A549 (cell line): ENCODE measurements around the gene UBE2H. TPM values are rescaled to one million over a fixed set of nuclear protein-coding genes. Genes with fewer than 3 reads are reported as not detected.

ENCODE experiments used
- ATAC-seq, 2 experiments: fragments of 200-7000 bp in 1 of 2; fragments of >200 bp in 1 of 2; cut with Nextera tagmentation in 1 of 2; cut with Tn5 transposase in 1 of 2; 3 replicates each; pipeline versions ENCODE4 v1.8.0 to v1.9.1; 2018 to 2020; ENCODE audit warnings: mild to moderate bottlenecking in 1 of 2, moderate library complexity in 1 of 2
- CTCF ChIA-PET: fragments of 300-600 bp; sonication (Branson Sonifier 250); formaldehyde crosslinking; extraction: SDS; loops from one replicate; lab custom pipeline; 2021; ENCODE audit warnings: antibody characterized with exemption, inconsistent platforms; lab: Yijun Ruan, JAX
- POLR2A ChIA-PET: fragments of 350-600 bp; formaldehyde crosslinking; extraction: SDS; loops from one replicate; lab custom pipeline; 2021; ENCODE audit warnings: antibody characterized with exemption, inconsistent platforms; lab: Yijun Ruan, JAX
- DNase-seq, 2 experiments: peaks; one replicate each; pipeline versions ENCODE4 v3.0.0 to v3.0.0-alpha.2; 2011 to 2016; ENCODE audit warnings: low read depth in 1 of 2, low spot score in 1 of 2
- FAIRE-seq: peaks from 2 replicates; lab custom pipeline; 2011; peaks lifted over from hg19 to GRCh38; lab: Jason Lieb, UNC
- H3K27ac ChIP-seq, 2 experiments: fragments of >200 bp; sonication (Bioruptor Twin); formaldehyde crosslinking; 3 replicates each; pipeline ENCODE4 v1.5.1; 2016 to 2017
- H3K4me1 ChIP-seq: fragments of >200 bp; sonication (Bioruptor Twin); formaldehyde crosslinking; 3 replicates; pipeline ENCODE4 v1.6.1; 2016
- H3K4me2 ChIP-seq: fragments of >200 bp; sonication (Bioruptor Twin); formaldehyde crosslinking; 3 replicates; pipeline ENCODE4 v1.6.1; 2016
- H3K4me3 ChIP-seq: fragments of >200 bp; sonication (Bioruptor Twin); formaldehyde crosslinking; 3 replicates; pipeline ENCODE4 v1.5.1; 2016
- H3K9me3 ChIP-seq: fragments of >200 bp; sonication (Bioruptor Twin); formaldehyde crosslinking; 3 replicates; pipeline ENCODE4 v1.6.1; 2016
- CBX2 ChIP-seq: fragments of 200-600 bp; sonication (generic); IDR thresholded peaks from 2 replicates; pipeline ENCODE4 v1.6.1; 2016; ENCODE audit warnings: low read depth, mild to moderate bottlenecking, borderline replicate concordance
- CBX8 ChIP-seq: fragments of 200-600 bp; sonication (generic); IDR thresholded peaks from 2 replicates; pipeline ENCODE4 v1.6.1; 2016
- CHD4 ChIP-seq: fragments of 200-600 bp; sonication (generic); IDR thresholded peaks from 2 replicates; pipeline ENCODE4 v1.6.1; 2016; ENCODE audit warnings: antibody characterized with exemption, mild to moderate bottlenecking, borderline replicate concordance
- FOSB ChIP-seq: fragments of 250-450 bp; sonication (Bioruptor Pico); IDR thresholded peaks from 2 replicates; pipeline ENCODE4 v1.5.0; 2020; ENCODE audit warnings: mild to moderate bottlenecking, moderate library complexity
- HEYL ChIP-seq: fragments of 250-450 bp; sonication (Bioruptor Pico); IDR thresholded peaks from 2 replicates; pipeline ENCODE4 v1.8.0; 2021; ENCODE audit warnings: mild to moderate bottlenecking, moderate library complexity
- HOXB5 ChIP-seq: fragments of 250-450 bp; sonication (Bioruptor Pico); IDR thresholded peaks from 2 replicates; pipeline ENCODE4 v1.5.0; 2020; ENCODE audit warnings: mild to moderate bottlenecking, moderate library complexity
- KDM5A ChIP-seq: fragments of 200-600 bp; sonication (generic); IDR thresholded peaks from 2 replicates; pipeline ENCODE4 v1.6.1; 2016; ENCODE audit warnings: antibody characterized with exemption, mild to moderate bottlenecking
- MAFK ChIP-seq: fragments of 450-650 bp; IDR thresholded peaks from 2 replicates; pipeline ENCODE4 v1.6.1; 2014; ENCODE audit not compliant: partially characterized antibody
- MYC ChIP-seq: IDR thresholded peaks from 2 replicates; pipeline ENCODE4 v1.6.1; 2012; ENCODE audit warnings: mild to moderate bottlenecking, inconsistent platforms, low read length, improper control_type of control experiment, borderline replicate concordance
- NR3C1 ChIP-seq: fragments of >200 bp; sonication (Bioruptor Twin); formaldehyde crosslinking; IDR thresholded peaks from 3 replicates; pipeline ENCODE4 v1.6.1; 2017
- POLR2A ChIP-seq: IDR thresholded peaks from 2 replicates; pipeline ENCODE4 v1.6.1; 2012; ENCODE audit warnings: mild to moderate bottlenecking, low read length
- RCOR1 ChIP-seq: fragments of 150-350 bp; IDR thresholded peaks from 2 replicates; pipeline ENCODE4 v1.6.1; 2014; ENCODE audit warnings: antibody characterized with exemption, low read length, low read depth
- ZC3H11A ChIP-seq: fragments of 450-650 bp; IDR thresholded peaks from 2 replicates; pipeline ENCODE4 v1.6.1; 2014; ENCODE audit warnings: antibody characterized with exemption, mild to moderate bottlenecking
- ZNF302 ChIP-seq: fragments of 250-450 bp; sonication (Bioruptor Pico); IDR thresholded peaks from 2 replicates; pipeline ENCODE4 v1.9.0; 2021; ENCODE audit warnings: inconsistent platforms, mild to moderate bottlenecking, moderate library complexity
- ZSCAN20 ChIP-seq: fragments of 250-450 bp; sonication (Bioruptor Pico); IDR thresholded peaks from 2 replicates; pipeline ENCODE4 v1.8.0; 2022; ENCODE audit warnings: mild to moderate bottlenecking, moderate library complexity
- WGBS: methylation state at CpG from one replicate; pipeline ENCODE4 v1.1.6; 2017; ENCODE audit errors: missing lambda C conversion rate; 5-methylcytosine and 5-hydroxymethylcytosine counted together
- polyA plus RNA-seq, 4 experiments: library from polyadenylated mRNA; depleted of rRNA in 3 of 4; stranded (reverse); fragments of >200 nt; fragmentation: RNase III in 1 of 4; extraction: RNeasy Plus Mini Kit Qiagen cat#74134 plus additional on column Dnase treatment in 1 of 4; gene quantifications; 2 replicates in 3 of 4; 3 replicates in 1 of 4; pipeline ENCODE4 v1.2.3, GENCODE V29; 2011 to 2017
- TF ChIP-seq, protein P1 (sequence below): IDR thresholded peaks from 2 replicates; pipeline ENCODE4 v1.6.1; 2012
- TF ChIP-seq, protein P2 (sequence below): fragments of >200 bp; sonication (Bioruptor Twin); formaldehyde crosslinking; IDR thresholded peaks from 2 replicates; pipeline ENCODE4 v1.6.1; 2016
- TF ChIP-seq, protein P3 (sequence below): fragments of 200-600 bp; sonication (generic); IDR thresholded peaks from 2 replicates; pipeline ENCODE4 v1.6.1; 2016; ENCODE audit warnings: antibody characterized with exemption, mild to moderate bottlenecking, moderate library complexity
- TF ChIP-seq, protein P4 (sequence below): IDR thresholded peaks from 2 replicates; pipeline ENCODE4 v1.6.1; 2012; ENCODE audit warnings: low read depth, borderline replicate concordance

The UBE2H gene
- polyA plus RNA-seq, 2 of the 4 experiments (the other 2 are of a cell fraction) = 73.5 to 99.2 TPM

DNA sequence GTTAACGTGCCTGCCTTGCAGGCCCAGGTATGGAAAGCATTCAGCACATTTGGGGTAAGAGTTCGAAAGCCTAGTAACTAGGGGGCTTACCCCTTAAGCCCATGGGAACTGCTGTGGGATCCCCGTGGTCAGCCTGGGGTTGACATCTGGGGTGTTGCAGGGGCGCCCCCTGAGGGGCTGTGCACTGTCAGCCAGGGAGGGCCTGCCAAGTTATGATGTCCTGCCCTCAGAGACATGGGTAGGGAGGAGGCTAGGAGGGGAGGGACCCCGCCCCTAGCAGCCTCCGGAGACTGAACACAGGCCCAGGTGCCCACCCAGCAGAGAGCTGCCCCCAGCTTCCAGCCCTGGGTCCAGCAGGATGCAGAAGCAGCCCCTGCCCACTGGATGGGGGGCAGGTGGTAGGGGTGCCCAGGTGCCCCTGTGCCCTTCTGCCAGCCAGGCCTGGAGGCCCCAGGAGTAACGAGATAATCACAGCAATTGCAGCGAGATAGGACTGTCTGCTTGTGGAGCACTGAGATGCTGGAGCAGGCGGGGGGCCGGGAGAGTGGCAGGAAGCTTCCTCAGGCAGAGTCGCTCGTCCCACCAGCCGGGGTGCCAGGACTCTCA, 153.3 kb downstream of the UBE2H start:
- H3K9me3 ChIP-seq = no peaks in the 10 kb centered on the region
- H3K27ac ChIP-seq = no peak overlapping the region
- no peak overlapping the region for H3K4me2 ChIP-seq
- WGBS = 70% methylated on average over 13 of the region's 13 CpGs
- DNase-seq (no peak), ATAC-seq (no peak), FAIRE-seq (no peak)
- H3K4me3 ChIP-seq = no peak overlapping the region
- no peaks in the 10 kb centered on the region for H3K4me1 ChIP-seq
- ChIA-PET CTCF (interaction anchor here (0.8 to 2.2 kb wide), 4 partner anchors 25 to 212 kb away, joined by 3 to 8 read pairs (median 4); no protein-coding TSS in a partner anchor), POLR2A (no interaction called here)
- TF ChIP-seq MYC = no peak
- no peak for TF ChIP-seq ZSCAN20 (CRISPR knock-in tag)

DNA sequence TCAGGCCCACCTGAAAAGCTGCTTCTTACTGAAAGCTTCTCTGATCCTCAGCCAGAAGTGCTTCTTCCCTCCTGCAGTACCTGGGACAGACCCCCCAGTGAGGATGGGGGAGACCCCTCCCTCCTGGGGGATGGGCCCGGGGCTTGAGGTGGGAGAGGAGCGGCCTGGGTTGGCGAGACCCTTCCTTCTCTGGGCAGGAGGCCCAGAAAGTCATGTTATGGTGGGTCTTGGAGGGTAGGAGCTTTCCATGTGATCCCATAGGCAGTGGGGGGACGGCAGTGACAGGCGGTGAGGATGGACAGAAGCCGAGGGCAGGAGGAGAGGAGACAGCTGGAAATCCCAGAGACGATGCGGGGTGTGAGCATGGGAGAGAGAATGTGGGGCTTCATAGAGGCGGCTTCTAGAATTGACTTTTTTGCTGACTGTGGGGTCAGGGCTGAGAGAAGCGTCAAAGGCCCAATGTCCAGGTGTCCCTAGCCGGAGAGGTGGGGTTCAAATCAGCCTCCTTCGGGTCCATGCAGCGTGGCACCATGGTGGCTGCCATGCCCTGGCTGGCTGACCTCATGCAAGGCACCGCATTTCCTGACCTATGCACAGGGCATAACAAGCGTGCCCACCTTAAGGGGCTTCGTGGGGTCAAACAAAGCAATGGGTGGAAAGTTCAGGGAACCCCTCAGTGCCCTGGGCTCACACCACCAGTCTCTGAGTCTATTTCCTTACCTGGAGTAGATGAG, 154.0 kb downstream of the UBE2H start:
- ATAC-seq (no peak), DNase-seq (no peak), FAIRE-seq (no peak)
- Histone ChIP-seq H3K27ac (no peak overlapping the region), H3K4me2 (no peak overlapping the region), H3K4me1 (no peaks in the 10 kb centered on the region), H3K9me3 (no peaks in the 10 kb centered on the region)
- ChIA-PET POLR2A (no interaction called here), CTCF (interaction anchor here (0.7 to 2.2 kb wide), 3 partner anchors 26 to 95 kb away, joined by 3 to 8 read pairs (median 4); no protein-coding TSS in a partner anchor)
- 88% methylated on average over 15 of the region's 16 CpGs for WGBS
- TF ChIP-seq CBX8 = no peak
- TF ChIP-seq RCOR1 = no peak
- TF ChIP-seq ZC3H11A = no peak
- TF ChIP-seq, all 56 proteins: peak for 0
- H3K4me3 ChIP-seq = no peak overlapping the region

DNA sequence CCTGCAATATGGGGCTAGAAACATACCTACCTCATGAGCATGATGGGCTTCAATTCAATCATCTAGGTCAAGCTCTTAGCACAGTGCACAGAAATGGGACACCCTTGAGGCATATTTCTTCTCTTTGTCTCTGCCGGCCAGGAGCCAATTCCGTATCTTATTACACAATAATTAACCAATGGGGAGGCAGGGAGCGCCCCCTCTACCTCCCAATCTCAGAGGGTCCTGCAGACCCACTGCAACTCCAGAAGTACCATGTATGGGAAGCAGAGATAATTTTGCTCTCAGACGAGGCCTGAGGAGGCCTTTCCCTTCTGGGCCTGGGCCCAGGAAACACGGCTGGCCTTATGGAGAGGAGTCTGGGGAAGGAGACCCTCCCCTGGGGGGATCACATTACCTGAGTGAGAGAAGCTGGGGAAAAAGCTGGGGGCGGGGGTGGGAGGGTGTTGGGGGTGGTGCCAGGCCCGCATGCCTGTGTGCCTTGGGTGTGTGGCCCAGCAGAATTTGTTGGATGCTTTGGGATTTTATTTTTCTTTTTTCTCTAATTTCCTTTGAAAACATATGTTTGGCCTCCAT, 155.5 kb downstream of the UBE2H start:
- no peak for ATAC-seq
- H3K4me2 ChIP-seq = no peak overlapping the region
- WGBS = 65% methylated on average over 7 of the region's 7 CpGs
- TF ChIP-seq MAFK (no peak), KDM5A (no peak), NR3C1 (no peak), POLR2A (no peak), CBX2 (no peak), ZNF302 (CRISPR knock-in tag) (no peak), FOSB (no peak), HOXB5 (CRISPR knock-in tag) (no peak), CHD4 (no peak), HEYL (CRISPR knock-in tag) (no peak)
- TF ChIP-seq, protein P1, sequence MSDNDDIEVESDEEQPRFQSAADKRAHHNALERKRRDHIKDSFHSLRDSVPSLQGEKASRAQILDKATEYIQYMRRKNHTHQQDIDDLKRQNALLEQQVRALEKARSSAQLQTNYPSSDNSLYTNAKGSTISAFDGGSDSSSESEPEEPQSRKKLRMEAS = no peak
- TF ChIP-seq, protein P2, sequence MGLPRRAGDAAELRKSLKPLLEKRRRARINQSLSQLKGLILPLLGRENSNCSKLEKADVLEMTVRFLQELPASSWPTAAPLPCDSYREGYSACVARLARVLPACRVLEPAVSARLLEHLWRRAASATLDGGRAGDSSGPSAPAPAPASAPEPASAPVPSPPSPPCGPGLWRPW = no peak
- TF ChIP-seq, protein P3, sequence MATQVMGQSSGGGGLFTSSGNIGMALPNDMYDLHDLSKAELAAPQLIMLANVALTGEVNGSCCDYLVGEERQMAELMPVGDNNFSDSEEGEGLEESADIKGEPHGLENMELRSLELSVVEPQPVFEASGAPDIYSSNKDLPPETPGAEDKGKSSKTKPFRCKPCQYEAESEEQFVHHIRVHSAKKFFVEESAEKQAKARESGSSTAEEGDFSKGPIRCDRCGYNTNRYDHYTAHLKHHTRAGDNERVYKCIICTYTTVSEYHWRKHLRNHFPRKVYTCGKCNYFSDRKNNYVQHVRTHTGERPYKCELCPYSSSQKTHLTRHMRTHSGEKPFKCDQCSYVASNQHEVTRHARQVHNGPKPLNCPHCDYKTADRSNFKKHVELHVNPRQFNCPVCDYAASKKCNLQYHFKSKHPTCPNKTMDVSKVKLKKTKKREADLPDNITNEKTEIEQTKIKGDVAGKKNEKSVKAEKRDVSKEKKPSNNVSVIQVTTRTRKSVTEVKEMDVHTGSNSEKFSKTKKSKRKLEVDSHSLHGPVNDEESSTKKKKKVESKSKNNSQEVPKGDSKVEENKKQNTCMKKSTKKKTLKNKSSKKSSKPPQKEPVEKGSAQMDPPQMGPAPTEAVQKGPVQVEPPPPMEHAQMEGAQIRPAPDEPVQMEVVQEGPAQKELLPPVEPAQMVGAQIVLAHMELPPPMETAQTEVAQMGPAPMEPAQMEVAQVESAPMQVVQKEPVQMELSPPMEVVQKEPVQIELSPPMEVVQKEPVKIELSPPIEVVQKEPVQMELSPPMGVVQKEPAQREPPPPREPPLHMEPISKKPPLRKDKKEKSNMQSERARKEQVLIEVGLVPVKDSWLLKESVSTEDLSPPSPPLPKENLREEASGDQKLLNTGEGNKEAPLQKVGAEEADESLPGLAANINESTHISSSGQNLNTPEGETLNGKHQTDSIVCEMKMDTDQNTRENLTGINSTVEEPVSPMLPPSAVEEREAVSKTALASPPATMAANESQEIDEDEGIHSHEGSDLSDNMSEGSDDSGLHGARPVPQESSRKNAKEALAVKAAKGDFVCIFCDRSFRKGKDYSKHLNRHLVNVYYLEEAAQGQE = no peak
- TF ChIP-seq, protein P4, sequence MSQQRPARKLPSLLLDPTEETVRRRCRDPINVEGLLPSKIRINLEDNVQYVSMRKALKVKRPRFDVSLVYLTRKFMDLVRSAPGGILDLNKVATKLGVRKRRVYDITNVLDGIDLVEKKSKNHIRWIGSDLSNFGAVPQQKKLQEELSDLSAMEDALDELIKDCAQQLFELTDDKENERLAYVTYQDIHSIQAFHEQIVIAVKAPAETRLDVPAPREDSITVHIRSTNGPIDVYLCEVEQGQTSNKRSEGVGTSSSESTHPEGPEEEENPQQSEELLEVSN = no peak
- no peak for FAIRE-seq
- DNase-seq = no peak
- CTCF ChIA-PET = interaction anchor here (2.2 kb wide), 1 partner anchor 27 kb away, joined by 8 read pairs; no protein-coding TSS in a partner anchor
- POLR2A ChIA-PET = no interaction called here
- H3K9me3 ChIP-seq = no peaks in the 10 kb centered on the region
- H3K4me3 ChIP-seq = no peak overlapping the region
- no peak overlapping the region for H3K27ac ChIP-seq
- no peaks in the 10 kb centered on the region for H3K4me1 ChIP-seq
